NCI-H82 treated with DMSO at 0.1 percent for 48 hours (cell line): ENCODE results near the gene RNF19B.
"Not testable (repeated sequence)": the region's sequence is repeated elsewhere in the genome, so short reads cannot be mapped to it uniquely, and the experiment has no call there.

ENCODE experiments used
- DNase-seq: peaks from one replicate; lab custom pipeline; 2025; ENCODE audit not compliant: unreplicated experiment; lab: John Stamatoyannopoulos, UW

Gene RNF19B

GRCh38 chr1:32992489-32993323 is 28.1 kb upstream of the RNF19B start:
- DNase-seq, result no peak

DNA sequence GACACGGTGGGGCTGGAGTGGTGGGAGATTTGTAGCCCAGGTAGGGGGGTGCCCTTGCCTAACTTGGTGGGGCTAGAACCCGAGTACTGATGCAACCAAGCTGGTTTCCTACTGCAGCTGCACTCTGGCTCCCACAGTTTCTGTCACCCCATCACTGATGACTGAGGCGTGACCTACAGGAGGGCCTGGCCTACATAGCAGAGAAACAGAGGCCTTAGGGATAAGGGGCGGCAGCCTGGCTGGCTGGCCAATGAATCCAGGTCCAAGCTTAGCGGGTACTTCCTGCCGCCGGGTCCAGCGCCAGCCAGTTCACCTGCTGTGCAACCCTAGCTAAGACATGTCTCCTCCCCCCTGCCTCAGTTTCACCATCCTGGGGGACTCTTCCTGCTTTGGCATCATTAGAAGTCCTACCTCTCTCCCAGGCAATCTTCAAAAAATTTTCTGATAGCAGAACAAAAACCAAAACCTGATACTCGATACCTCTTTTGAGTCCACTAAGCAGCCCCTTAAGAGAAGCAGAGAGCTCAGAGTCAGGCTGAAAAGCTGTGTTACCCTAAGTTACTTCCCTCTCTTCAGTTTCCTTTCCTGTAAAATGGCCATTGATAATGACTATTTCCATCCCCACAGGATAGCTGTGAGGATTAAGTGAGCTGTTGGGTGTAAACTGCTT is 27.3 kb upstream of the RNF19B start:
- DNase-seq, result no peak

DNA sequence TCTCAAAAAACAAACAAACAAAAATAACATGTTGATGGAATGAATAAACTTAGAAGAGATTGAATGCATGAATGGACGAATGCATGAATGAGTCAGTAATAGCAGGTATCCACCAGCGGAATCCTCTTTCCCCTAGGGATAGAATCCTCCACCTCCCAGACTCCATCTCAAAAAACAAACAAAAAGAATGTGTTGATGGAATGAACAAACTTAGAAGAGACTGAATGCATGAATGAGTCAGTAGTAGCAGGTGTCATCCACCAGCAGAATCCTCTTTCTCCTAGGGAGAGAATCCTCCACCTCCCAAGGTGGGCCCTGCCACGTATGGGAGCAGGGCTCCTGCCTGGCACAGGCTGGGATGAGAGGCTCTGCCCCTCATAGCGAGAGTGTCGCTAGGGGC is 26.8 kb upstream of the RNF19B start:
- no peak for DNase-seq

DNA sequence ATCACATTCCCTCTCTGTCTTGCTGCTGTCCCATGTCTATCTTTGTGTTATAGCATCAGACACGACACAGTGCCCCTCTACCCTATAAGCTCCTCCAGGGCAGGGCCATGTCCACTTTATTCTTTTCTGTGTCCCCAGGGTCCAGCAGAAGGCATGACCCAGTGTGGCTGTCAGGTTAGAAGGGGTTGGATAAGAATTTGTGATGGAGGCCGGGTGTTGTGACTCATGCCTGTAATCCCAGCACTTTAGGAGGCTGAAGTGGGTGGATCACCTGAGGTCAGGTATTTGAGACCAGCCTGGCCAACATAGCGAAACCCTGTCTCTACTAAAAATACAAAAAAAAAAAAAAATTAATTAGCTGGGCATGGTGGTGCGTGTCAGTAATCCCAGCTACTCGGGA is 26.3 kb upstream of the RNF19B start:
- DNase-seq, result no peak

DNA sequence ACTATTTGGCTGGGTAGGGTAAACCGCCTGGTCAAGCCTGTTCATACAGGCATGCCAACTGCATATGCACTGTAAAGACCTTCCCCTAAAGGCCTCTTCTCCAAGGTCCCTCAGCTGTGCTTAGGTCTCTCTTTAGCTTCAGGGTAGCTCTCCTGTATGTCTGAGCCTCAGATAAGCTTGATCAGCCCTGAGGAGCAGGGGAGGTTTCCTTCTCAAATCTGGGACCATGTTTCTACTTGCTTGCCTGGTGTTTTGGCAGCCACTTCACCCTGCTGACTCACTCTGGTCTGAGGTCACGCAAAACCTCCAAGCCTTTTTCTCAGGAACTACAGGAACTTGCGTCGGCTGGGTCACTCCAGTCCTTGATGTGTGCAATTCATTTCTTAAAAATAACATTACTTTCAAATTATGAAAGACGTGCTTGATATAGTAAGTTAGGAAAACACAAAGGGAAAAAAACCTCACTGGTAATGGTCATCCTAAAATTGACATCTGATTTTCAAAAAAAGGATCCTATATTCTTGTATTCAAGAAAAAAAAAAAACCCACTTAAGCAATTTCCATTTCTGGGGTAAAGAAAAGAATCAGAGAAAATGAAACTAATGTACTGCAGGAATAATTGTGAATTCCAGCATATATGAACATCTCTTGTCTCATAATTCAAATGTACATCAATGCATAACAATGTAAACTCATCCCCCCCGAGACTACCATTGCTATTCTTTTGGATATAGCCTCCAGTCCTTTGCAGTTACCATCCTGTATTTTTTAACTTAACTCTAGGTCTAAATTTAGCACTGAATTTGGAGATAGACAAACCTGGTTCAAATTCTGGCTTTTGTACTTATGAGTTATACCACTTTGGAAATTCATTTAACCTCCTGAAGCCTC is 24.8 kb upstream of the RNF19B start:
- no peak for DNase-seq

- no peak for DNase-seq
These were observed 24.1 kb upstream of the RNF19B start for GRCh38 chr1:32988665-32989064.

DNA sequence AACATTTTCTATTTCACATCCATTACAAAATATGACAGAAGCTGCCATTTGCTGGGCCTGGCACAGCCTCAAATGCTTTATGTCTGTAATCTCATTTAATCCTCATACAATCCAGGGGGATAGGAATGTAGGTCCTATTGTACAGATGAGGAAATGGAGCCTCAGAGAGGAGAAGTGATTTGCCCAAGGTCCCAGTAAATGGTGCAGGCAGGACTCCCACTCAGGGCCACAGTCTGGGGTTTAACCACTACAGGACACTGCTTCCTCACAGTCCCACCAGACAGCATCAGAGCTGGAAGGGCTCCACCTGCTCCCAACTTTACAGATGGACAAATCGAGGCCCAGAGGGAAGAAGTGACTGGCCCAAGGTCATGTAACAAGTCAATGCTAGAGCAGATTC is 20.6 kb upstream of the RNF19B start:
- DNase-seq, result no peak

DNA sequence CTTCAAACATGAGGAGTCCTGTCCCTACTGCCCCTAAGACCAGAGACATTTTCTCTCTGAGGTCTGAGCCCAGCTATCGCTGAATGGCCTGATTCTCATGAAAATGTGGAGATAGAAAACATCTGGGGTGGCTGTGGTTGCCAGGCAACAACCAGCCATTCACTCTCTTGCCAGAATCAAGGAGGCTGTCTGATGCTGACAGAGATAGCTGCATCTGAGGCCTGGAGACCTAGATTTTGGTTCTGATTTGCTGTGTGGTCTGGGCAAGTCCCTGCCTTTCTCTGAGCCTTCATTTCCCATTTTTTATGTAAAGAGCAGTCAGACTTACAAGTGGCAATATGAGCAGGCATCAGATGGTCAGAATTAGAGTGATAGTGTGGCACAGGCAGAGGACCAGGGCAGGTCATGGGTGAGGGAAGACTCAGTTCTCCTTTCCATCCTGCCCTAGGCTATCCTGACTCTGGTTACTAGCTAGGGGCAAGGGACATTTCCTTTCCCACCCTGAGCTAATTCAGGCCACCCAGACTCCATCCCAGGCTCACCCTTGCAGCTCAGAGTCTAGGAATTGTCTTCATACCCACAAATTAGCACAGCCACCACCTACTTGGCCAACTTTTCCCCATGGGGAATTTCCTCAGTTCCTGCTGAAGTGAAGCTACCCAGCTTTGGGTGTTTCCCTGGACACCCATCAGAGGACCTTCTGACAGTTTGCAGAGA is 20.0 kb upstream of the RNF19B start:
- no peak for DNase-seq

- no peak for DNase-seq
These were observed 19.5 kb upstream of the RNF19B start for GRCh38 chr1:32984090-32984454.

DNA sequence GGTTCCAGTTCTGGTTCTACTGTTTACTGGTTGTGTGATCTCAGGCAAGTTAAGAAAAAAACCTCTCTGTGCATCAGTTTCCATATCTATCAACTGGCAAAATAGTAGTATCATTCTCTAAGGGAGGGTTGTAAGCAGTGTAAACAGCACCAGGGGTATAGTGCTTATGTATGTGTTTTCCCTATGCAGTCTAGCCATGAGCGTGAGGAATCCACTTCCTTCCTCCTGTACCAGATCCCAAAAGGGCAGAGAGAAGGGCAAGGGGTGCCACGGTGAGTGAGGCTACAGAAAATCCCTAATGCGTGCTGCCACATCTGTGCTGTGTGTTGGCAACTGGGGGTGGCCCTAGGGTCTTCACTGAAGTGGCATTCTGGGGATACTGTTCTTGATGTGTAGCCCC is 18.4 kb upstream of the RNF19B start:
- DNase-seq, result no peak

- no peak for DNase-seq
These were observed 16.6 kb upstream of the RNF19B start for GRCh38 chr1:32981003-32981901.

DNA sequence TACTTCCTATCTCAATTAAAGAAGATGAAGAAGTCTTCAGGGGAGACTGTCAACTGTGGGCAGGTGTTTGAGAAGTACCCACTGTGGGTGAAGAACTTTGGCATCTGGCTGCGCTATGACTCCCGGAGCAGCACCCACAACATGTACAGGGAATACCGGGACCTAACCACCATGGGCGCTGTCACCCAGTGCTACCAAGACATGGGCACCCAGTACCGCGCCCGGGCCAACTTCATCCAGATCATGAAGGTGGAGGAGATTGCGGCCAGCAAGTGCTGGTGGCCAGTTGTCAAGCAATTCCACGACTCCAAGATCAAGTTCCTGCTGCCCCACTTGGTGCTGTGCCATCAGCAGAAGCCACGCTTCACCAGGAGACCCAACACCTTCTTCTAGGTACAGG is 15.5 kb upstream of the RNF19B start:
- DNase-seq, result no peak

- no peak for DNase-seq
These were observed 14.2 kb upstream of the RNF19B start for GRCh38 chr1:32978854-32979253.

GRCh38 chr1:32977546-32978087 is 13.0 kb upstream of the RNF19B start:
- DNase-seq, result no peak

GRCh38 chr1:32975055-32975454 is 10.4 kb upstream of the RNF19B start:
- DNase-seq, result not testable (repeated sequence)

DNA sequence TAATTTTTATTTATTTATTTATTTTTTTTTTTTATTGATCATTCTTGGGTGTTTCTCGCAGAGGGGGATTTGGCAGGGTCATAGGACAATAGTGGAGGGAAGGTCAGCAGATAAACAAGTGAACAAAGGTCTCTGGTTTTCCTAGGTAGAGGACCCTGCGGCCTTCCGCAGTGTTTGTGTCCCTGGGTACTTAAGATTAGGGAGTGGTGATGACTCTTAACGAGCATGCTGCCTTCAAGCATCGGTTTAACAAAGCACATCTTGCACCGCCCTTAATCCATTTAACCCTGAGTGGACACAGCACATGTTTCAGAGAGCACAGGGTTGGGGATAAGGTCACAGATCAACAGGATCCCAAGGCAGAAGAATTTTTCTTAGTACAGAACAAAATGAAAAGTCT is 8.8 kb upstream of the RNF19B start:
- DNase-seq, result not testable (repeated sequence)

GRCh38 chr1:32972814-32973428 is 8.3 kb upstream of the RNF19B start:
- peak; percentile 51 for DNase-seq

GRCh38 chr1:32971576-32971975 is 7.0 kb upstream of the RNF19B start:
- DNase-seq, result no peak

DNA sequence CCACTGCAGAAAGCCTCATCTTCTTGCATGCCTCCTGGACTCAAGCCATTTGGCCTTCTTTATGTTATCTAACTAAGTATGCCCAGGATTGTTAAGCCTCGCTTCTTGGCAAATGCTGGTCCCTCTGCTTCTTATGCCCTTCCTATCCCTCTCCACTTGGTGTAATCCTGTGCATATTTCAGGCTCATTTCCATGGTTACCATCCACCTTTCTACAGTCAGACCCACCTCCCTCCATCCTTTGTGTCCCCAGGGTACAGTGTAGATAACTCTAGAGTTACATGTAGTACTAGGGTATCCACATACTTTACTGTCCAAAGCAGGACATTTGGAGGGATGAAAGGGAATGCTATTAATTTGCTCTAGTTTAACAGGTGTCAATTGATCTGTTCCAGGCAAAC is 6.5 kb upstream of the RNF19B start:
- DNase-seq, result no peak
